ENCODE results near the gene C16orf89.
"Not testable (repeated sequence)": the region's sequence is repeated elsewhere in the genome, so short reads cannot be mapped to it uniquely, and the experiment has no call there.

The C16orf89 gene

DNA sequence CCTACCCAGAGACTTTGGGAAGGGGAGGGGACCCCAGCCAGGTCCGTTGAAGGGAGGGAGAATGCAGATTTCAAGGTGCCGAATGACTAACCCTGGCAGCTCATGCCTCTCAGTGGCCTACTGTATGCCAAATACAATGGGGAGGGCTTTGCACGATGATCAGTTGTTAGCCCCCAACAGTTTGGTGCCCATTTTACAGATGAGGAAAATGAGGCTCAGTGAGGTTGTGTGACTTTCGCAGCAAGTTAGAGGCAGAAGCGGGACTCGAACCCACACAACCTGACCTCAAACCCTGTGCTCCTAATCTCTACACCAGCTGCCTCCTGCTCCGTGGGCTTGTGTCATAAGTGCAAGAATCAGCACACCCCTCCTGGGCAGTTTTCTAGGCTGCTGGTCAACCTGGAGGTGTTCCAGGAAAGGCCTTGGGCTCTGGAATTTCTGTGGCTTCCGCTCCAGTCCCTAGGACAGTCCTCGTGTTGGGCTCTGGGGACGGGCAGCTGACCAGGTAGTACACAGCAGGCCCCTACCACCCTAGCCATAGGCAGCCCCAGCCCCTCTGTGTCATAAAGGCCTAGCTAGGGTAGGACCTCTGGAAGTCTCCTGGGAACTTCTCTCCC, 20.1 kb downstream of the C16orf89 start:
- no peak overlapping the region for H3K9ac ChIP-seq (ENCODE audit: low read depth, low read length)
- TF ChIP-seq EZH2 (IDR thresholded peaks at IDR 0.05; ENCODE audit: borderline replicate concordance, low read depth, low read length, severe bottlenecking) = no peak
- TF ChIP-seq, protein P1, sequence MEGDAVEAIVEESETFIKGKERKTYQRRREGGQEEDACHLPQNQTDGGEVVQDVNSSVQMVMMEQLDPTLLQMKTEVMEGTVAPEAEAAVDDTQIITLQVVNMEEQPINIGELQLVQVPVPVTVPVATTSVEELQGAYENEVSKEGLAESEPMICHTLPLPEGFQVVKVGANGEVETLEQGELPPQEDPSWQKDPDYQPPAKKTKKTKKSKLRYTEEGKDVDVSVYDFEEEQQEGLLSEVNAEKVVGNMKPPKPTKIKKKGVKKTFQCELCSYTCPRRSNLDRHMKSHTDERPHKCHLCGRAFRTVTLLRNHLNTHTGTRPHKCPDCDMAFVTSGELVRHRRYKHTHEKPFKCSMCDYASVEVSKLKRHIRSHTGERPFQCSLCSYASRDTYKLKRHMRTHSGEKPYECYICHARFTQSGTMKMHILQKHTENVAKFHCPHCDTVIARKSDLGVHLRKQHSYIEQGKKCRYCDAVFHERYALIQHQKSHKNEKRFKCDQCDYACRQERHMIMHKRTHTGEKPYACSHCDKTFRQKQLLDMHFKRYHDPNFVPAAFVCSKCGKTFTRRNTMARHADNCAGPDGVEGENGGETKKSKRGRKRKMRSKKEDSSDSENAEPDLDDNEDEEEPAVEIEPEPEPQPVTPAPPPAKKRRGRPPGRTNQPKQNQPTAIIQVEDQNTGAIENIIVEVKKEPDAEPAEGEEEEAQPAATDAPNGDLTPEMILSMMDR (IDR thresholded peaks at IDR 0.05; ENCODE audit: borderline replicate concordance, extremely low read depth, low read length, poor library complexity, severe bottlenecking) = no peak
- H2AFZ ChIP-seq (ENCODE audit: low read depth, low read length) = no peak overlapping the region
- no peaks in the 10 kb centered on the region for H3K79me2 ChIP-seq (ENCODE audit: insufficient read depth, low read length)
- H3K36me3 ChIP-seq (ENCODE audit: insufficient read depth, low read length) = no peaks in the 10 kb centered on the region
- no peak overlapping the region for H3K27ac ChIP-seq (ENCODE audit: low read length)
- H3K27me3 ChIP-seq (ENCODE audit: insufficient read depth, low read length, poor library complexity) = no peaks in the 10 kb centered on the region
- H3K4me3 ChIP-seq (ENCODE audit: low read depth in 1 of 2, low read length in 2 of 2) = no peak overlapping the region
- no peaks in the 10 kb centered on the region for H3K4me1 ChIP-seq (ENCODE audit: insufficient read depth, low read length)
- no peaks in the 10 kb centered on the region for H3K9me3 ChIP-seq (ENCODE audit: insufficient read depth, low read length, severe bottlenecking)
- H3K4me2 ChIP-seq (ENCODE audit: insufficient read depth, low read length) = no peak overlapping the region
- DNase-seq (no peak), ATAC-seq (ENCODE audit: insufficient read depth, low read depth) (no peak)
- H4K20me1 ChIP-seq (ENCODE audit: insufficient read depth, low read length) = no peaks in the 10 kb centered on the region; the same call in 1 of the 2 replicates

DNA sequence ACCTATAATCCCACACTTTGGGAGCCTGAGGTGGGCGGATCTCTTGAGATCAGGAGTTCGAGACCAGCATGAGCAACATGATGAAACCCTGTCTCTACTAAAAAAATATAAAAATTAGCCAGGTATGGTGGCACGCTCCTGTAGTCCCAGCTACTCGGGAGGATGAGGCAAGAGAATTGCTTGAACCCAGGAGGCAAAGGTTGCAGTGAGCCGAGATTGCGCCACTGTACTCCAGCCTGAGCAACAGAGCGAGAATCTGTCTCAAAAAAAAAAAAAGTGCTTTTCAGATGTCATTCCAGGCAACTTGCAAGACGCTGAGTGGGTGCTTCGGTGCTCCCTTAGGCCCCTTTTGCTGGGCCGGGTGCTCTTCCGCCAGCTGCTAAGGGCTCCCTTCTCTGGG, 21.2 kb downstream of the C16orf89 start:
- DNase-seq; H3K9ac ChIP-seq (ENCODE audit: low read depth, low read length); H3K4me2 ChIP-seq (ENCODE audit: insufficient read depth, low read length); H3K4me1 ChIP-seq (ENCODE audit: insufficient read depth, low read length); H3K4me3 ChIP-seq (ENCODE audit: low read depth in 1 of 2, low read length in 2 of 2); H3K27ac ChIP-seq (ENCODE audit: low read length); H4K20me1 ChIP-seq (ENCODE audit: insufficient read depth, low read length); H3K9me3 ChIP-seq (ENCODE audit: insufficient read depth, low read length, severe bottlenecking); ATAC-seq (ENCODE audit: insufficient read depth, low read depth); H2AFZ ChIP-seq (ENCODE audit: low read depth, low read length); H3K36me3 ChIP-seq (ENCODE audit: insufficient read depth, low read length); H3K79me2 ChIP-seq (ENCODE audit: insufficient read depth, low read length); H3K27me3 ChIP-seq (ENCODE audit: insufficient read depth, low read length, poor library complexity): not testable (repeated sequence)

DNA sequence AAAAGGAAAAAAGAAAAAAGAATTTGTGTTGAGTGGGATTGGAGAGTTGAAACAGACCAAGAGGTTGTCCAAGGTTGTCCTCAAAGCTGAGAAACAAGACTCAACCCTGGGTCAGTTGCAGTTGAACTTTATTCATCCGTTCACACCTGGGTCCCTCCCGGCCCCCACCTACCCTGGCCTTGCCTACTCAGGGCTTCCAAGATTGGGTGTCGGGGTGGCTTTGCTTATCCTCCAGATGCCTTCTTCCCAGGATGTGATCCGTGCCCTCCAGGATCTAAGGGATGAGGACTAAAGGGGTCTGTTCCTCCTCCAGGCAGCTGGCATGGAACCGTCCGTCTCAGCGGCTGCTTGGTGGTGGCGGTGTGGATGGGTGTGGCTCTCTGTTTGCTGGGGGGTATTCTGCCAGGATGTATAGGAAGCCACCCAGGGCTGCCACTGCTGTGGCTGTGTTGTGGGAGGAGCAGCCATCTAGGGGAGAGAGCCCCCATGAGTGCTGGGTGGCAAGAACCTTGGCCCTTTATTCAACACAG, 21.7 kb downstream of the C16orf89 start:
- no peak overlapping the region for H2AFZ ChIP-seq (ENCODE audit: low read depth, low read length)
- ATAC-seq (ENCODE audit: insufficient read depth, low read depth) = no peak

DNA sequence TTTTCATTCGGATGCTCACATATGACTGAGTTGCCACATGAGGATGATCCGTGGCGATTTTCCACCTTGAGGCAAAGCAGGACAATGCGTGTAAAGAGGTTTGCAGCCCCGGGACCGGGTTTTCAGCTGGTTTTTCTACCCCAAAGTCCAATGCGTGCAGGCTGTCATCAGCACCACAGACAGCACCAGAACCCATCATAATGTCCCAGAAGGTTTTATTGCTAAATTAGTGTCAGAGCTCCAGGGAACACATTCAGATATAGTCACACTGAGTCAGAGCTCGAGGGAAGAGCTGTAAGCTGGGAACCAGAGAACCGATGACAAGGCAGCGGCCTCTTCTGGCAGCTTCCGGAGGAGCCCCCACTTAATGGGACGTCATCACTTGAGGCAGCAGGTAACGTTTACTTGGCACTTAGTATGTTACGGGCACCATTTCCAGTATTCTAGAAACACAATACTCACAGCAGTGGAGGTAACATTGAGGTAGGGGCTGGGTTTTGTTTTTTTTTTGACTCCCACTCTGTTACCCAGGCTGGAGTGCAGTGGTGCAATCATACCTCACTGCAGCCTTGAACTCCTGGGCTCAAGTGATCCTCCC, 23.1 kb downstream of the C16orf89 start:
- no peak for TF ChIP-seq EZH2 (IDR thresholded peaks at IDR 0.05; ENCODE audit: borderline replicate concordance, low read depth, low read length, severe bottlenecking)
- TF ChIP-seq, protein P1 (IDR thresholded peaks at IDR 0.05; ENCODE audit: borderline replicate concordance, extremely low read depth, low read length, poor library complexity, severe bottlenecking) = no peak
- no peaks in the 10 kb centered on the region; the same call in 1 of the 2 replicates for H4K20me1 ChIP-seq (ENCODE audit: insufficient read depth, low read length)
- DNase-seq = no peak
- H3K27me3 ChIP-seq (ENCODE audit: insufficient read depth, low read length, poor library complexity) = no peaks in the 10 kb centered on the region
- no peaks in the 10 kb centered on the region for H3K4me1 ChIP-seq (ENCODE audit: insufficient read depth, low read length)
- H3K4me2 ChIP-seq (ENCODE audit: insufficient read depth, low read length) = no peak overlapping the region
- H3K27ac ChIP-seq (ENCODE audit: low read length) = no peak overlapping the region
- H3K4me3 ChIP-seq (ENCODE audit: low read depth in 1 of 2, low read length in 2 of 2) = no peak overlapping the region
- ATAC-seq (ENCODE audit: insufficient read depth, low read depth) = no peak
- no peak overlapping the region for H3K9ac ChIP-seq (ENCODE audit: low read depth, low read length)
- no peaks in the 10 kb centered on the region for H3K79me2 ChIP-seq (ENCODE audit: insufficient read depth, low read length)
- no peaks in the 10 kb centered on the region for H3K9me3 ChIP-seq (ENCODE audit: insufficient read depth, low read length, severe bottlenecking)
- no peaks in the 10 kb centered on the region for H3K36me3 ChIP-seq (ENCODE audit: insufficient read depth, low read length)
- no peak overlapping the region for H2AFZ ChIP-seq (ENCODE audit: low read depth, low read length)

More for the DNA sequence above, 21.7 kb downstream of the C16orf89 start:
- Histone ChIP-seq H4K20me1 (ENCODE audit: insufficient read depth, low read length) (no peaks in the 10 kb centered on the region; the same call in 1 of the 2 replicates), H3K36me3 (ENCODE audit: insufficient read depth, low read length) (no peaks in the 10 kb centered on the region), H3K27ac (ENCODE audit: low read length) (no peak overlapping the region), H3K4me1 (ENCODE audit: insufficient read depth, low read length) (no peaks in the 10 kb centered on the region), H3K9me3 (ENCODE audit: insufficient read depth, low read length, severe bottlenecking) (no peaks in the 10 kb centered on the region), H3K4me3 (ENCODE audit: low read depth in 1 of 2, low read length in 2 of 2) (no peak overlapping the region), H3K27me3 (ENCODE audit: insufficient read depth, low read length, poor library complexity) (no peaks in the 10 kb centered on the region), H3K9ac (ENCODE audit: low read depth, low read length) (no peak overlapping the region), H3K4me2 (ENCODE audit: insufficient read depth, low read length) (no peak overlapping the region), H3K79me2 (ENCODE audit: insufficient read depth, low read length) (no peaks in the 10 kb centered on the region)
- TF ChIP-seq EZH2 (IDR thresholded peaks at IDR 0.05; ENCODE audit: borderline replicate concordance, low read depth, low read length, severe bottlenecking) = no peak
- TF ChIP-seq, protein P1 (IDR thresholded peaks at IDR 0.05; ENCODE audit: borderline replicate concordance, extremely low read depth, low read length, poor library complexity, severe bottlenecking) = no peak
- DNase-seq = no peak
